A549 (cell line): Measurements from ENCODE around the gene NARS2. TPM values are rescaled to one million over a fixed set of nuclear protein-coding genes. Genes with fewer than 3 reads are reported as not detected.
"Not testable (repeated sequence)": the region's sequence is repeated elsewhere in the genome, so short reads cannot be mapped to it uniquely, and the experiment has no call there.

Experiments
- ATAC-seq, 2 experiments: fragments of 200-7000 bp in 1 of 2; fragments of >200 bp in 1 of 2; cut with Nextera tagmentation in 1 of 2; cut with Tn5 transposase in 1 of 2; 3 replicates each; pipeline versions ENCODE4 v1.8.0 to v1.9.1; 2018 to 2020; ENCODE audit warnings: mild to moderate bottlenecking in 1 of 2, moderate library complexity in 1 of 2
- CTCF ChIA-PET: fragments of 300-600 bp; sonication (Branson Sonifier 250); formaldehyde crosslinking; extraction: SDS; loops from one replicate; lab custom pipeline; 2021; ENCODE audit warnings: antibody characterized with exemption, inconsistent platforms; lab: Yijun Ruan, JAX
- POLR2A ChIA-PET: fragments of 350-600 bp; formaldehyde crosslinking; extraction: SDS; loops from one replicate; lab custom pipeline; 2021; ENCODE audit warnings: antibody characterized with exemption, inconsistent platforms; lab: Yijun Ruan, JAX
- DNase-seq, 2 experiments: peaks; one replicate each; pipeline versions ENCODE4 v3.0.0 to v3.0.0-alpha.2; 2011 to 2016; ENCODE audit warnings: low read depth in 1 of 2, low spot score in 1 of 2
- FAIRE-seq: peaks from 2 replicates; lab custom pipeline; 2011; peaks lifted over from hg19 to GRCh38; lab: Jason Lieb, UNC
- H3K27ac ChIP-seq, 2 experiments: fragments of >200 bp; sonication (Bioruptor Twin); formaldehyde crosslinking; 3 replicates each; pipeline ENCODE4 v1.5.1; 2016 to 2017
- H3K4me1 ChIP-seq: fragments of >200 bp; sonication (Bioruptor Twin); formaldehyde crosslinking; 3 replicates; pipeline ENCODE4 v1.6.1; 2016
- H3K4me2 ChIP-seq: fragments of >200 bp; sonication (Bioruptor Twin); formaldehyde crosslinking; 3 replicates; pipeline ENCODE4 v1.6.1; 2016
- H3K4me3 ChIP-seq: fragments of >200 bp; sonication (Bioruptor Twin); formaldehyde crosslinking; 3 replicates; pipeline ENCODE4 v1.5.1; 2016
- H3K9me3 ChIP-seq: fragments of >200 bp; sonication (Bioruptor Twin); formaldehyde crosslinking; 3 replicates; pipeline ENCODE4 v1.6.1; 2016
- ATOH8 ChIP-seq: fragments of 250-450 bp; sonication (Bioruptor Pico); IDR thresholded peaks from 2 replicates; pipeline ENCODE4 v1.5.0; 2020; ENCODE audit warnings: low read depth, mild to moderate bottlenecking, moderate library complexity
- BHLHE40 ChIP-seq: IDR thresholded peaks from 2 replicates; pipeline ENCODE4 v1.6.1; 2012; ENCODE audit warnings: low read depth, low read length, inconsistent platforms
- CBX2 ChIP-seq: fragments of 200-600 bp; sonication (generic); IDR thresholded peaks from 2 replicates; pipeline ENCODE4 v1.6.1; 2016; ENCODE audit warnings: low read depth, mild to moderate bottlenecking, borderline replicate concordance
- CBX8 ChIP-seq: fragments of 200-600 bp; sonication (generic); IDR thresholded peaks from 2 replicates; pipeline ENCODE4 v1.6.1; 2016
- E2F6 ChIP-seq: IDR thresholded peaks from 2 replicates; pipeline ENCODE4 v1.6.1; 2012; ENCODE audit warnings: low read depth, borderline replicate concordance
- ELK1 ChIP-seq: fragments of 150-350 bp; IDR thresholded peaks from 2 replicates; pipeline ENCODE4 v1.6.1; 2014; ENCODE audit warnings: low read depth, mild to moderate bottlenecking, low read length
- EP300 ChIP-seq, 2 experiments: fragments of >200 bp; sonication (Bioruptor Twin); formaldehyde crosslinking; IDR thresholded peaks; 2 replicates in 1 of 2; 3 replicates in 1 of 2; pipeline ENCODE4 v1.6.1; 2016 to 2017
- ESRRA ChIP-seq: fragments of 150-350 bp; IDR thresholded peaks from 2 replicates; pipeline ENCODE4 v1.6.1; 2014; ENCODE audit warnings: mild to moderate bottlenecking, low read length, borderline replicate concordance
- FOSB ChIP-seq: fragments of 250-450 bp; sonication (Bioruptor Pico); IDR thresholded peaks from 2 replicates; pipeline ENCODE4 v1.5.0; 2020; ENCODE audit warnings: mild to moderate bottlenecking, moderate library complexity
- HDAC2 ChIP-seq: fragments of 200-600 bp; sonication (generic); IDR thresholded peaks from 2 replicates; pipeline ENCODE4 v1.6.1; 2016
- HOXA7 ChIP-seq: fragments of 250-450 bp; sonication (Bioruptor Pico); IDR thresholded peaks from 2 replicates; pipeline ENCODE4 v1.5.0; 2020; ENCODE audit warnings: mild to moderate bottlenecking, moderate library complexity
- JUNB ChIP-seq: fragments of >200 bp; sonication (Bioruptor Twin); formaldehyde crosslinking; IDR thresholded peaks from 2 replicates; pipeline ENCODE4 v1.6.1; 2016
- KDM5A ChIP-seq: fragments of 200-600 bp; sonication (generic); IDR thresholded peaks from 2 replicates; pipeline ENCODE4 v1.6.1; 2016; ENCODE audit warnings: antibody characterized with exemption, mild to moderate bottlenecking
- MAFK ChIP-seq: fragments of 450-650 bp; IDR thresholded peaks from 2 replicates; pipeline ENCODE4 v1.6.1; 2014; ENCODE audit not compliant: partially characterized antibody
- MAZ ChIP-seq: fragments of 150-350 bp; IDR thresholded peaks from 2 replicates; pipeline ENCODE4 v1.6.1; 2014; ENCODE audit warnings: antibody characterized with exemption, low read depth, low read length, borderline replicate concordance
- MYC ChIP-seq: IDR thresholded peaks from 2 replicates; pipeline ENCODE4 v1.6.1; 2012; ENCODE audit warnings: mild to moderate bottlenecking, inconsistent platforms, low read length, improper control_type of control experiment, borderline replicate concordance
- RNF2 ChIP-seq: fragments of 200-600 bp; sonication (generic); IDR thresholded peaks from 2 replicates; pipeline ENCODE4 v1.6.1; 2016; ENCODE audit warnings: low read depth, mild to moderate bottlenecking, antibody characterized with exemption, moderate library complexity, borderline replicate concordance
- SREBF2 ChIP-seq: fragments of 450-650 bp; IDR thresholded peaks from 2 replicates; pipeline ENCODE4 v1.6.1; 2014; ENCODE audit warnings: mild to moderate bottlenecking, moderate library complexity
- TP53 ChIP-seq: fragments of 250-450 bp; sonication (Bioruptor Pico); IDR thresholded peaks from 2 replicates; pipeline ENCODE4 v1.5.0; 2021; ENCODE audit warnings: mild to moderate bottlenecking, moderate library complexity
- WGBS: methylation state at CpG from one replicate; pipeline ENCODE4 v1.1.6; 2017; ENCODE audit errors: missing lambda C conversion rate; 5-methylcytosine and 5-hydroxymethylcytosine counted together
- polyA plus RNA-seq, 4 experiments: library from polyadenylated mRNA; depleted of rRNA in 3 of 4; stranded (reverse); fragments of >200 nt; fragmentation: RNase III in 1 of 4; extraction: RNeasy Plus Mini Kit Qiagen cat#74134 plus additional on column Dnase treatment in 1 of 4; gene quantifications; 2 replicates in 3 of 4; 3 replicates in 1 of 4; pipeline ENCODE4 v1.2.3, GENCODE V29; 2011 to 2017
- TF ChIP-seq, protein P1 (sequence below): IDR thresholded peaks from 2 replicates; pipeline ENCODE4 v1.6.1; 2012
- TF ChIP-seq, protein P2 (sequence below): IDR thresholded peaks from 2 replicates; pipeline ENCODE4 v1.6.1; 2012

NARS2 gene
- polyA plus RNA-seq, 2 of the 4 experiments (the other 2 are of a cell fraction): 29.7 to 57.7 TPM

DNA sequence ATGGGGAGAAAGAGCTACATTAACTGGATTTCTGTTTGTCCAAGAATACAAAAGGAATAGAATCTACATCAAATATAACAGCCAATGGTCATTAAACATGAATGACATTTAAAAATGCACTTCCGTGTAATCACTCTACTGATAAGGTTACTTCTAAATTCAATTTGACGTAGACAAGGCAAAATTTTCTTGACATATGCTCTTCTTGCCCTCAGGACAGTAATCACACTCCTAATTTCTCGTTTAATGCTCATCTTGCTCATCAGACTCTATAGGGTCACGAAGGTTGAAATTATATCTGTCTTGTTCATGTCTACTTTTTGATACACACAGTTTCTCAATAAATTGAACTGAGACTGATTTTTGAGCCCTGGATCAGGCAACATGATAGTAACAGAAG lies 58.4 kb downstream of the NARS2 start:
- Histone ChIP-seq H3K4me3 (no peak overlapping the region), H3K9me3 (no peaks in the 10 kb centered on the region), H3K4me1 (no peaks in the 10 kb centered on the region), H3K27ac (no peak overlapping the region), H3K4me2 (no peak overlapping the region)
- DNase-seq (no peak), ATAC-seq (no peak), FAIRE-seq (no peak)
- ChIA-PET POLR2A (no interaction called here), CTCF (interaction anchor here (0.6 to 1.5 kb wide), 3 partner anchors 19 to 103 kb away, joined by 3 to 4 read pairs (median 3); no protein-coding TSS in a partner anchor)
- WGBS: 94% methylated on average over 4 of the region's 4 CpGs
- no peak for TF ChIP-seq E2F6

DNA sequence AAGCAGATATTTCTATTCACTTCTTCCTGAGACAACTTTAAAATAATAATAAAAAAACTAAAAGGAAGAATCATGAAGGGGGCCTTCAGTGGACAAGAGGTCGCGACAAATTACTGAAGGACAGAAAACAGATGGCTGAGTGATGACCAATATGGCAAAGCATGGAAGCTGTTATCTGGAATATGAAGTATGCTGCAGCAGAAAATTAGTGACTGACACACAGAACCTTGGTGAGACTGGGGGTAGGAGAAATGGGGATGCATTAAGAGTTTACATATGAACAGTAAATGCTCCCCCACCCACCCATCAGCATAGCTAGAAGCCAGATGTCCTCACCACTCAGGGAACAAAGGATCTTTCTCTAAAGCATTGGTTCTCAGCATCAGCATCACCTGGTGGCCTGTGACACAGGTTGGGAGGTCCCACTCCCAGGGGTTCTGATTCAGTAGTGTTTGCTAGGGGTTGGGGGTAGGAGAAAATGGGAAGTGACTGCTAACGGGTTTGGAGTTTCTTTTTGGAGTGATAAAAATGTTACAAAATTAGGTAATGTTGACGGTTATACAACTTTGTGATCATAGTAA lies 59.7 kb downstream of the NARS2 start:
- ChIA-PET CTCF (no interaction called here), POLR2A (no interaction called here)
- no peak overlapping the region for H3K4me3 ChIP-seq
- no peak overlapping the region for H3K4me2 ChIP-seq
- 69% methylated on average over 4 of the region's 4 CpGs for WGBS
- FAIRE-seq: no peak
- no peak for DNase-seq
- H3K27ac ChIP-seq: no peak overlapping the region
- H3K9me3 ChIP-seq: peaks cover 6% of the 10 kb centered on the region; the same call in 2 of the 3 replicates
- ATAC-seq: no peak
- no peaks in the 10 kb centered on the region for H3K4me1 ChIP-seq
- TF ChIP-seq ESRRA (no peak), MAFK (no peak), HOXA7 (CRISPR knock-in tag) (no peak), ELK1 (no peak), CBX8 (no peak), HDAC2 (no peak), EP300 (IDR thresholded peaks at IDR 0.05) (no peak), MYC (no peak), JUNB (no peak), MAZ (no peak)
- TF ChIP-seq, protein P1, sequence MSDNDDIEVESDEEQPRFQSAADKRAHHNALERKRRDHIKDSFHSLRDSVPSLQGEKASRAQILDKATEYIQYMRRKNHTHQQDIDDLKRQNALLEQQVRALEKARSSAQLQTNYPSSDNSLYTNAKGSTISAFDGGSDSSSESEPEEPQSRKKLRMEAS: no peak

DNA sequence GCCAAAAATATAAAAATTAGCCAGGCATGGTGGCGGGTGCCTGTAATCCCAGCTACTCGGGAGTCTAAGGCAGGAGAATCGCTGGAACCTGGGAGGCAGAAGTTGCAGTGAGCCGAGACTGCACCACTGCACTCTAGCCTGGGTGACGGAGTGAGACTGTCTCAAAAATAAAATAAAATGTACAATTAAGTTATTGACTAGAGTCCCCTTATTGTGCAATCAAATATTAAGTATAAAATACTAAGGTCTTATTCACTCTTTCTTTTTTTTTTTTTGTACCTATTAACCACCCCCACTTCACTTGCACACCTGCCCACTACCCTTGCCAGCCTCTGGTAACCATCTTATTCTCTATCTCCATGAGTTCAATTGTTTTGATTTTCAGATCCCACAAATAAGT lies 61.6 kb downstream of the NARS2 start:
- H3K4me1 ChIP-seq, FAIRE-seq, ATAC-seq, H3K27ac ChIP-seq, DNase-seq, H3K4me2 ChIP-seq, H3K9me3 ChIP-seq, POLR2A ChIA-PET, H3K4me3 ChIP-seq: not testable (repeated sequence)
- 92% methylated on average over 5 of the region's 5 CpGs for WGBS
- CTCF ChIA-PET: interaction anchor here (0.6 kb wide), 1 partner anchor 243 kb away, joined by 4 read pairs; no protein-coding TSS in a partner anchor

GRCh38 chr11:78510597-78510996 lies 64.1 kb downstream of the NARS2 start:
- WGBS: 91% methylated on average over 4 of the region's 4 CpGs
- no peak overlapping the region for H3K27ac ChIP-seq
- no peak for DNase-seq
- ATAC-seq: no peak
- H3K4me2 ChIP-seq: no peak overlapping the region
- no peaks in the 10 kb centered on the region for H3K4me1 ChIP-seq
- H3K4me3 ChIP-seq: no peak overlapping the region
- ChIA-PET CTCF (no interaction called here), POLR2A (no interaction called here)
- H3K9me3 ChIP-seq: peaks cover 7% of the 10 kb centered on the region; the same call in 2 of the 3 replicates
- TF ChIP-seq KDM5A (no peak), TP53 (CRISPR knock-in tag) (no peak), FOSB (CRISPR knock-in tag) (no peak), CBX2 (no peak), BHLHE40 (no peak), ATOH8 (CRISPR knock-in tag) (no peak), SREBF2 (no peak), RNF2 (no peak)
- TF ChIP-seq, protein P2, sequence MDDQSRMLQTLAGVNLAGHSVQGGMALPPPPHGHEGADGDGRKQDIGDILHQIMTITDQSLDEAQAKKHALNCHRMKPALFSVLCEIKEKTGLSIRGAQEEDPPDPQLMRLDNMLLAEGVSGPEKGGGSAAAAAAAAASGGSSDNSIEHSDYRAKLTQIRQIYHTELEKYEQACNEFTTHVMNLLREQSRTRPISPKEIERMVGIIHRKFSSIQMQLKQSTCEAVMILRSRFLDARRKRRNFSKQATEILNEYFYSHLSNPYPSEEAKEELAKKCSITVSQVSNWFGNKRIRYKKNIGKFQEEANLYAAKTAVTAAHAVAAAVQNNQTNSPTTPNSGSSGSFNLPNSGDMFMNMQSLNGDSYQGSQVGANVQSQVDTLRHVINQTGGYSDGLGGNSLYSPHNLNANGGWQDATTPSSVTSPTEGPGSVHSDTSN: no peak
- no peak for FAIRE-seq
